Activated CD8-positive, alpha-beta memory T cell treated with anti-CD3 and anti-CD28 coated beads for 24 hours (primary cell): ENCODE results near the gene CDHR1.

Experiments used
- DNase-seq: peaks from one replicate; pipeline ENCODE4 v3.0.0-alpha.2; 2020

CDHR1 gene

GRCh38 chr10:84233940-84234339, 39.6 kb downstream of the CDHR1 start:
- DNase-seq: no peak

DNA sequence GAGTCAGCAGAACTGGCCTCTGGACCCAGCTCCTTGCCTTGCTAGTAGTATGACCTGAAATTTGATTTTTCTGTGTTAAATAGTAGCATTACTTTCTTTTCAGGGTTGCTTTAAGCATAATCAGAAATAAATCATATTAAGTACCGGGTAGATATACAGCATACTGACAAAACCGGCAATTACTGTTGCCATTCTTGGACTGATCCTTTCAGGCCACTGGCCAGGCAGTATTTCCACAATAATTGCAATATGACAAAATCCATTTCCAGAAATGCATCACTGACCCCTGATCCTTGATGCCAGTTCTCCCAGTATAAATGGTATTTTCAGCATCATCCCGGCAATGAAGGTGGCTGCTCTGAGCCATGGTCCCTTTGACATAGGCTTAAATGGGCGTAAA, 40.1 kb downstream of the CDHR1 start:
- DNase-seq: no peak

GRCh38 chr10:84235096-84235495, 40.8 kb downstream of the CDHR1 start:
- DNase-seq: no peak

DNA sequence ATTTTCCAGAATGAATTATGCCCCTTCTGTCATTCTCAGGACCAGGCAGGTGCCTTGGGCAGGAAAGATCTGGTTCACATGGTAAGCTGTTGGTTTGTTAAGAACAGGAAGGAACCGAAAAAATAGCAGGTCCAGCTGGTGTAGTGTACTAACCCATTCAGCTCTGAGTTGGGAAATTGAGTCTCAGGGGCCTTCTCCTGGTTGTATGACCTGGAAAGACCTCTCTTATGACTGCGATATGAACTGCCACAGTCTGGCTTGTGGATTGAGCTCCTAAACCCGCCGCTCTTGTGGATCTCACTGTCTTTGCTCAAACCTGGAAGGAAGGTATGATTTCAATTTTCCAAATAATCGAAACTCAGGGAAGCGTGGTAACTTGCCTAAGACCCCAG, 42.5 kb downstream of the CDHR1 start:
- no peak for DNase-seq

GRCh38 chr10:84237199-84238051, 43.1 kb downstream of the CDHR1 start:
- no peak for DNase-seq

DNA sequence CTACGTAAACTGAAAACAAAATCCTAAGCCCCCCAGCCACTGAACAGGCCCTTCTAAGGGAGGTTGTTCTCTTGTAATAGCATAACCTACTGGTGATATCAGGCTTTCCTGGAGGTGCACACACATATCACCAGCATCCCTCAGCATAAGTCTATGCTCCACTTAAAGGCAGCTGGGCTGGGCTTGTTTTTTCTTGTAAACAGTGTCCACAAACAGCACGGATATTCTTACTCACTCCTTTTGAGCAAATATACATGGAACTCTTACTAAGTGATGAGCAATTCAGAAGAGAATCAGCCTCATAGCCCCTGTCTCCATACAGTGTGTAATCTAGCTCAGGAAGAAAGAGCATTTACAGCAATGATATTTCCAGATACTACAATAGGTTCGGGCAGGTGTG, 44.6 kb downstream of the CDHR1 start:
- no peak for DNase-seq

DNA sequence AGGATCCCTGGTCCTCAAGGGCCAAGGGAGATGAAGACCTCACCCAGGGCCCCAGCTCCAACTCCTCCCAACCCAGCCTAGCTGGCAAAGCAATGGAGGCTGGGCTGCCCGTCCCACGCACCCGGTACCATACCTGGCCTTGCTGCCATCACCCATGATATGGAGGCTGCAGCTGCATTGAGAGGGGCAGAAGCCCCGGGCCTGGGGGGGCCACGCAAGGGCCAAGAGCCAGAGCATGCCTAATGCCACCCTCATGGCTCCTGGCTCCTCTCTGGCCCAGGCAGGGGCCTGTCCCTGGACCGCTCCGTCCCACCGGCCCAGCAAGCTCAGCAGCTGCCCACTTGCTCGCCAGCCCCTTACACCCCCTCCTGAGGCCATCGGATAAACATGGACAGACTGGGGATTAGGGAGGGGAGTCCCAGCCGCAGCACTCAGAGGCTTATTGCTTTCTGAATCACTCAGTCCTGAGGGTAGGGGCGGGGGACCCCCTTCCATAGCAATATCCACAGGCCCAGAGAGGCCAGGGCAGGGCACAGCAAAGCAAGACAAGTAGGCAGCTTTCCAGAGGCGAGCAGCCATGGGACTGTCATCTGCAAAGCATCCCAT, 47.0 kb downstream of the CDHR1 start, which contains the start of gene LRIT1:
Gene LRIT1 (minus strand): TSS at position 362 of the 606 bp plus-strand sequence. CDS start 107 bp downstream, at position 255.
- peak; percentile 24 for DNase-seq

- no peak for DNase-seq
These were observed 49.4 kb downstream of the CDHR1 start for GRCh38 chr10:84243759-84244158.

DNA sequence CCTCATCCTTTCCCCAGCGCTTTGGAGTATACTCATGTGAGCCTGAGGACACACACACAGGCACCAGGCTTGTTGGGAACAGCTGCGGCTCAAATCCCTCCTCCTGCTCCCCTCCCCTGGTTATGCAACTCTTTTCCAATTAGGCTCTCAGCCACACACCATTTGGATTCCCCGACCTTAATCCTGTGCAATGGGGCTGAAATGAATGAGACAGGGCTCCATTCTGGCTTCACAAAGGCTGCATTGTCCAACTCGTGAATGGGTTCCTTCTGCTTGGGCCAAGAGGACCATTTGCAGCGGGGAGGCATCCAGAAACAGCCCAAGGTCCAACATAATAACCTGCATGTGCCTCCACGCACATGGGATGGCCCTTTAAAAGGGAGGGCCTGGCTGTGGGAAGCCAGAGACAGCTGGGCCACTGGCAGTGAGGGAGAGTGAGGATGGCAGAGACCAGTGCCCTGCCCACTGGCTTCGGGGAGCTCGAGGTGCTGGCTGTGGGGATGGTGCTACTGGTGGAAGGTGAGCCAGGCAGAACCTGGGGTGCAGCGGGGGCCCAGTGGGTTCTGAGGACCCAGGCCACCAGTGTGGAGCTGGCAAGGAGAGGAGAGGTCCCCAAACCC, 50.4 kb downstream of the CDHR1 start, which contains the start of gene RGR:
Gene RGR (plus strand): TSS at position 403 of the 620 bp plus-strand sequence. CDS start 38 bp downstream, at position 441.
- DNase-seq: no peak

DNA sequence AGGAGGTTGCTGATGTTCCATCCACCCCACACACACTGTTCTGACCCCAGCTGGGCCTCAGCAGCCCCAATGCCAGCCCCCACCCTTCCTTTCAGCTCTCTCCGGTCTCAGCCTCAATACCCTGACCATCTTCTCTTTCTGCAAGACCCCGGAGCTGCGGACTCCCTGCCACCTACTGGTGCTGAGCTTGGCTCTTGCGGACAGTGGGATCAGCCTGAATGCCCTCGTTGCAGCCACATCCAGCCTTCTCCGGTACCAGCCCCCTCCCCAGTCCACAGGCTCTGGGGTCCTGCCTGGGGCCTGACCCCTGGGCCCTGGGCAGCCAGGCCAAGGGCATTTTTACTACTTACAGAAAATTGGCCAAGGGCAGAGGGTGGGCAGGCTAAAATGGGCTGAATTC, 53.2 kb downstream of the CDHR1 start:
- peak; percentile 24 for DNase-seq

DNA sequence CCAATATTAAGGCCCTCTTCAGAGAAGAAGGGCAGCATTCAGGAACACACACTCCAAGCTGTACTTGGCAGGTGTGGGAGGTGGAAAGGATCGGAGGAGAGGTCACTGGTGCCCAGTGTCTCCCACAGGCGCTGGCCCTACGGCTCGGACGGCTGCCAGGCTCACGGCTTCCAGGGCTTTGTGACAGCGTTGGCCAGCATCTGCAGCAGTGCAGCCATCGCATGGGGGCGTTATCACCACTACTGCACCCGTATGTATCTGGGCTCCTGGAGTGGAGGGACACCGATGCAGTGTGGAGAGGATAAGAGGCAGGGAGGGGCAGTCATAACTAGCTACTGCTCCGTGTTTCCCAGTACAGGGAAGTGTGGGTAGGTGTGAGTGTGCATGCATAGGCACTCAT, 54.5 kb downstream of the CDHR1 start:
- DNase-seq: peak; percentile 17

DNA sequence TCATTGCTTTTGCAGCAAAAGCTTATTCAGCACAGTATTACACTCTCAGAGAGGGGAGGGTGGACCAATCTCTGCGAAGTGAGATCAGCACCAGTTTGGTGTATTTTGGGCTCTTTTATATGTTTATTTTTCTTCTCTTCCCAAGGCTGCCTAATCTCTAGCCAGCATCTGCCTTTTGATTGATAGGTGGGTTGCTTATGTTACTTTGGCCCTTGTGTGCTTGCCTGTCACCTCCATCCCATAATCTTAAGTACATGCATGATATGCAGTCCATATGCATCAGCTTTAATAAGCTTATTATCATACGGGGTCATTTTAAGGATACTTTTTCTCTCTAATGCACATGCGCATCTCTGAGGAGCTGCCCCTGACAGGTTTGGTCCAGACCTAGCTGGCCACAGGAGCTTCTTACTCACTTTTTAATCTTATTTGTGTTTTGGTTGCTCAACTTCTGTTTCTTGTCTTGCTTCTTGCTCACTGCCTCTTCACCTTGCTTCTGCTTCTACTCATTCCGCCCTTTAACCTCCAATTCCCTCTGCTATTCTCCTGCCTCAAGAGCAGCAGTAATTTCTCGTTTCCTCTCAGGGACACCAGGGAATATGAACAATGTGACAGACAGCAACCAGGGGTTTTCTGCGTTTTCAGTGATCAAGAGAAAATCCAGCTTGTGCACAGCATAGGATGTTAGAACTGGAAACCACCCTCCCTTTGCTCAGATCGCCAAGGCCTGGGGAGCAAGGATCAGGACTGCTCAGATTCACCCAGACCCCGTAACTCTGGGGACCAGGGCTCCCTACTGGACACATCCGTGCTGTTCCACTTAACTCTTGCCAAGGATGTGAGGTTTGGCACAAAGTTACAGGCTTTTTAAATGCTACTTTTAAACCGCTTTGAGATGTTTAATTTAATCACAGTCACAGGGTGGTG, 60.5 kb downstream of the CDHR1 start:
- peak; percentile 42 for DNase-seq

DNA sequence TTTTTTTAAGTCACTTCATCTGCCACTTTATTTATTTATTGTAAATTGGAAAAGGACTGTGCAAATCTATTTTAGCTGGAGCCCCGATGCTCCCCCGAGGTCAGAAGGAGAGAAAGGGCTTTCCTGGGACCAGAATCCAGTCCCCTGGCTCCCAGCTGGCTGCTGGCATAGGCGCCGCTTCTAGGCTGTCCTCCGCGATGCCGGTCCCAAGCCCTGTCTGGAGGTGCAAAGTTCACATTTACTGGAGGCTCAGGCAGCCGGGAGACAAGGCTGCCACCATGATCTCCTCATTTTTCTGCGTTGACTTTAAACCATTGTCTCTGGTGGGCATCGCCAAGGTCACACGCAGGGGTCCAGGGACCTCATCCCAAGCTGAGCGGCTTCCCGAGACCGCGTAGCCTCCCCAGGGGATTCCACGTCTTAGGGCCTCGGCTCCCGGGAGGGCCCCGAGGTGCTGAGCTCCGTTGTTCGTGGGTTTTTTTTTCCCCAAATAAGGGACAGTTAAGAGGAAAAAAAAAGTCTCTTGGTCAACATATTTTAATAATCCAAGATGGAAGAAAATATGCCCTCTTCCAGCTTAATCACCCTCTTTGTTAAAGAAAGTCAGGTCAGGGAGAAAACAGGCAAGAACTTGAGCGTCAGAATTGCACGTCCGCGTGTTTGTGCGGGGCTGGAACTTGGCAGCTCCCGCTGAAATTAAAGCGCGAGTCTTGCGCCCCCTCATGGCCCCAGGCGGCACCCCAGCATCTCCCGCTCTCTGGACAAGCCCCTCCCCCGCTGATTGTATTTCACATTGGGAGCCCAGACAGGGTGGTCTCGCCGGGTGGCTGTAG, 62.4 kb downstream of the CDHR1 start:
- DNase-seq: peak; percentile 75

DNA sequence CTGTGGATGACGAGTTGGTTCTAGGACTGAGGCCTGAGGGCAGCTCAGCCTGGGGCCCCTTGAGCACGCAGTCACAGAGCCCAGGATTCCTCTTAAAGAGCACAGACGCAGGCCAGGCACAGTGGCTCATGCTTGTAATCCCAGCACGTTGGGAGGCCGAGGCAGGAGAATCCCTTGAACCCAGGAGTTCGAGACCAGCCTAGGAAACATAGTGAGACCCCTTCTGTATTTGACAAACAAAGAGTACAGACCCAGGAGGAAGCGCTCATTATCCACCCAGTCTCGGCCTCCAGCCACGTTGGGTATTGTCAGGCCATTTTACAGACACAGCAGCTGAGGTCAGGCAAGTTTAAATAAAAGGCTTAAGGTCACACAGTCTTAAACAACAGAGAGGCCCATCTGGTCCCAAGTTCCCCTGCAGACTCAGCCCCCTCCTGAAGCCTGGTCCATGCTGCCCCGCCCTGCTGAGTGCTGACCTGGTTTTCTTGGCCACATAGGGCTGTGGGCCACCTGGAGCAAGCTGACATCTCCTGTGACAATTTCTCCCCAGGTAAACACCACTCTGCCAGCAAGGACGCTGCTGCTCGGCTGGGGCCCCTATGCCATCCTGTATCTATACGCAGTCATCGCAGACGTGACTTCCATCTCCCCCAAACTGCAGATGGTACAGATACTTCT, 63.1 kb downstream of the CDHR1 start:
- peak; percentile 51 for DNase-seq

GRCh38 chr10:84258034-84258695, 63.8 kb downstream of the CDHR1 start:
- DNase-seq: peak; percentile 49

- peak; percentile 43 for DNase-seq
These were observed 67.0 kb downstream of the CDHR1 start for GRCh38 chr10:84261236-84261915.

DNA sequence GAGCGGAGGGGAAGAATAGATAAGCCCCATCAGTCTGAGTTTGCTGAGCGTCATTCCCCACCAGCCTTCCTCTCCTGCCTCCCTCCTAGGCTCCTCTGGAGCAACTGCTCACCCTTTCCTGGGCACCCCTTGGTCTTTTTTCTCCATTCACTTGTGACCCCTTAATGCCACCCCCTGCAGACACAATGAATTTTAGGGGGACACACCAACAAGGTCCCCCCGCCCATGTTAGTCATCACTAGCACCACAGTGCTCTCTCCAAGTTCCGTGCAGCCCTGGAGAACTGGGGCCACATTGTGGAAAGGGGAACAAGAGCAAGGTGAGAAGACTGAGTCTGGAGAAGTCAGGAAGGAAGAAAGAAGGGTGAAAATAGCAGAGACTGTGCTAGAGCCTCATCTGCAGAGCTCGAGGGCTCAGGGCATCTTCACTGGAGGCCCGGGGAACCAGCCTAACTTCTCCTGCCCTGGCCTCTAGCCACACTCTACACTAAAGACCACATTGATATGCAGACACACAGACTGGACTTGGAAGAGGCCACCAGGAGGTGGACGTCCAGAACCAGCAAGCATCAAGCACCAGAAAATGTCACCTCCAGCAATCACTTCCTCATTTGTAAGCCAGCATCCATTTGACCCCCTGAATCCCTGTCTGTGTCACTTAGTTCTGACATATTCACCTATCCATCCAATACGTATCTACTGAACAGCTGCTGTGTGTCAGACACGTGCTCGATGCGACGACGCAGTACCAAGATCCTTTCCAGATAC, 68.0 kb downstream of the CDHR1 start:
- peak; percentile 42 for DNase-seq

GRCh38 chr10:84263716-84264115, 69.4 kb downstream of the CDHR1 start:
- DNase-seq: peak; percentile 19

DNA sequence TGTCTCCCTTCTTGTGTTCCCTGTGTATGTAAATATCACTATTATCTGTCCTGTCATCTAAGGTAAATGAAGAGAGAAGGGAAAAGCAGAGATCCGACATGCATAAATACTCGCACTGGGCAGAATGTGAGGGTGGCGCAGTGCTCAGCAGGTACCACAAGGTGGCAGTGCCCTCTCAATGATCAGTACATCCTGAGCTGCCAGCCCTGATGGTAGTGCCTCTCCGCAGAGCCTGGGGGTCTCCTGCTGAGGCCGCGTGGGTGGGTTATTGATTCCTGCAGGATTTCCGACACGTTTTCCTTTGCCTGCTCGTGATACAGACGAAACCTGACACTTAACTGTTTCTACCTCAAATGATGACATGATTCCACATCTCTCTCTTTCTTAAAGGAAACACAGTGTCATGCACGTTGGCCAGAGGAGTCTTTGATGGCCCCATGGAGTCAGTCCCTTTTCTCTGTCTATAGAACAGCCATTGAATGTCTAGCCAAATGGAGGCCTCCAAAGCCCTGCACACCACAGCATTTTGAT, 70.3 kb downstream of the CDHR1 start:
- DNase-seq: peak; percentile 90
